Keratinocyte (primary cell): ENCODE measurements around the gene SMIM22. TPM values are rescaled to one million over a fixed set of nuclear protein-coding genes. Genes with fewer than 3 reads are reported as not detected.

Source experiments
- DNase-seq: peaks from one replicate; pipeline ENCODE4 v3.0.0-alpha.2; 2011; ENCODE audit warnings: low read depth, missing footprints, low spot score
- FAIRE-seq: peaks from 2 replicates; lab custom pipeline; 2011; peaks lifted over from hg19 to GRCh38; lab: Jason Lieb, UNC
- H2AFZ ChIP-seq: 2 replicates; pipeline ENCODE4 v1.6.0; 2012; ENCODE audit warnings: low read length, control low read depth, inconsistent platforms; ENCODE audit not compliant: control insufficient read depth
- H3K27ac ChIP-seq: 2 replicates; pipeline ENCODE4 v1.5.1; 2011; ENCODE audit warnings: low read length; ENCODE audit not compliant: control insufficient read depth, insufficient read depth
- H3K27me3 ChIP-seq: 3 replicates; pipeline ENCODE4 v1.6.0; 2011; ENCODE audit warnings: low read length; ENCODE audit not compliant: control insufficient read depth, insufficient read depth; ENCODE audit errors: extremely low read depth
- H3K36me3 ChIP-seq, 2 experiments: 2 replicates in 1 of 2; 3 replicates in 1 of 2; pipeline ENCODE4 v1.5.1; 2011; ENCODE audit warnings: low read length in 2 of 2, mild to moderate bottlenecking in 1 of 2; ENCODE audit not compliant: control insufficient read depth in 2 of 2, insufficient read depth in 2 of 2; ENCODE audit errors: extremely low read depth in 1 of 2
- H3K4me1 ChIP-seq: 3 replicates; pipeline ENCODE4 v1.5.1; 2011; ENCODE audit warnings: low read length; ENCODE audit not compliant: control insufficient read depth, insufficient read depth; ENCODE audit errors: extremely low read depth
- H3K4me2 ChIP-seq: 3 replicates; pipeline ENCODE4 v1.6.0; 2011; ENCODE audit warnings: low read depth, low read length; ENCODE audit not compliant: control insufficient read depth, insufficient read depth; ENCODE audit errors: extremely low read depth
- H3K4me3 ChIP-seq, 3 experiments: fragments of 200-600 bp in 1 of 3; sonication (generic) in 1 of 3; 2 replicates in 2 of 3; 3 replicates in 1 of 3; pipeline ENCODE4 v1.5.1; 2011 to 2016; ENCODE audit warnings: low read length in 3 of 3, mild to moderate bottlenecking in 3 of 3, control low read depth in 2 of 3, inconsistent platforms in 1 of 3, low read depth in 1 of 3, mixed read lengths in 1 of 3, mixed run types in 1 of 3, moderate library complexity in 1 of 3; ENCODE audit not compliant: control insufficient read depth in 2 of 3, insufficient read depth in 2 of 3; ENCODE audit errors: extremely low read depth in 1 of 3
- H3K79me2 ChIP-seq: 2 replicates; pipeline ENCODE4 v1.6.0; 2012; ENCODE audit warnings: low read length; ENCODE audit not compliant: control insufficient read depth, insufficient read depth
- H3K9ac ChIP-seq: 3 replicates; pipeline ENCODE4 v1.6.0; 2011; ENCODE audit warnings: low read length; ENCODE audit not compliant: control insufficient read depth, insufficient read depth; ENCODE audit errors: extremely low read depth
- H3K9me1 ChIP-seq: 3 replicates; pipeline ENCODE4 v1.6.0; 2011; ENCODE audit warnings: low read length; ENCODE audit not compliant: control insufficient read depth, insufficient read depth; ENCODE audit errors: extremely low read depth
- H3K9me3 ChIP-seq: 2 replicates; pipeline ENCODE4 v1.5.1; 2012; ENCODE audit warnings: low read depth, low read length; ENCODE audit not compliant: control insufficient read depth
- H4K20me1 ChIP-seq: 3 replicates; pipeline ENCODE4 v1.6.0; 2011; ENCODE audit warnings: low read length; ENCODE audit not compliant: control insufficient read depth, insufficient read depth; ENCODE audit errors: extremely low read depth
- CTCF ChIP-seq, 3 experiments: IDR thresholded peaks in 1 of 3; conservative IDR thresholded peaks in 1 of 3; optimal IDR thresholded peaks in 1 of 3; 2 replicates in 2 of 3; 3 replicates in 1 of 3; pipeline versions ENCODE3 to v1.5.1; 2011; ENCODE audit warnings: low read length in 3 of 3, mild to moderate bottlenecking in 3 of 3, moderate library complexity in 2 of 3, control low read depth in 1 of 3, inconsistent platforms in 1 of 3; ENCODE audit not compliant: insufficient read depth in 2 of 3; ENCODE audit errors: extremely low read depth in 1 of 3
- EZH2 ChIP-seq: IDR thresholded peaks from one replicate; pipeline ENCODE4 v1.6.1; 2012; ENCODE audit warnings: inconsistent platforms, mild to moderate bottlenecking, low read length, moderate library complexity
- dilution Hi-C: fragments of 300-500 bp; cut with MboI; formaldehyde crosslinking; loops from one replicate; pipeline ENCODE4 v1.7.0; 2020; ENCODE audit warnings: low sequenced_read_pairs; ENCODE audit not compliant: extremely low pct_ligation_motif_present
- polyA plus RNA-seq, 5 experiments: library from polyadenylated mRNA; depleted of rRNA in 3 of 5; stranded (reverse) in 3 of 5; stranded (forward) in 1 of 5; unstranded in 1 of 5; fragments of >200 nt; gene quantifications; 1 replicate in 1 of 5; 2 replicates in 3 of 5; 3 replicates in 1 of 5; pipeline versions ENCODE4 v1.2.1 to v1.2.3, GENCODE V29; 2011 to 2012; ENCODE audit warnings: missing spikeins in 2 of 5, low read depth in 1 of 5, low replicate concordance in 1 of 5

The SMIM22 gene
- polyA plus RNA-seq, 1 donor (not counting 4 experiments of a cell fraction or from before 2014, with no cell fraction given) = 10.6 TPM

DNA sequence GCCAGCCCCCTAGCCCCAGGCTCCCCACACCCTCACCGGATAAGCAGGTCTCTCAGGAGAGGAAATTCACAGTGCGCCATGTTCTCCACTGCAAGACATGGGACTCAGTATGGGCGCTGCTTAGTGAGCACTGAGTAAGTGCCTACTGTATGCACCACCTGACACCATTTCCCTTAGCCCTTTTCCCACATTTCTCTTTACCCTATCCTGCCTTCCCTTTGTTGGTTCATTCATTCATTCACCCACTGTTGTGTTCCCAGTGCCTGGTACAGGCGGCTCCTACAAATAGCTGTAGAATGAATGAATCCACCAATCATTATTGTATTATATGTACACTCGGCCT lies 17.1 kb upstream of the SMIM22 start:
- no peak for TF ChIP-seq CTCF (optimal IDR thresholded peaks at IDR 0.05 in 1 of 3, IDR thresholded peaks at IDR 0.05 in 1 of 3, conservative IDR thresholded peaks at IDR 0.05 in 1 of 3; ENCODE audit: extremely low read depth in 1 of 3, insufficient read depth in 2 of 3, low read length in 3 of 3)
- TF ChIP-seq EZH2 = no peak
- FAIRE-seq = no peak
- Histone ChIP-seq H2AFZ (no peak overlapping the region), H3K27ac (no peak overlapping the region), H3K79me2 (no peaks in the 10 kb centered on the region), H3K9ac (no peak overlapping the region), H3K9me1 (no peaks in the 10 kb centered on the region), H3K4me3 (no peak overlapping the region), H3K36me3 (no peaks in the 10 kb centered on the region), H3K4me1 (peaks cover 5% of the 10 kb centered on the region), H3K27me3 (no peaks in the 10 kb centered on the region), H4K20me1 (no peaks in the 10 kb centered on the region), H3K9me3 (no peaks in the 10 kb centered on the region), H3K4me2 (no peak overlapping the region)
- dilution Hi-C loops = no loop called here
- DNase-seq = no peak

- no peak overlapping the region for H3K4me3 ChIP-seq
- no peak overlapping the region for H3K9ac ChIP-seq
- H3K27me3 ChIP-seq = no peaks in the 10 kb centered on the region
- H3K4me1 ChIP-seq = peaks cover 5% of the 10 kb centered on the region
- no peak overlapping the region for H2AFZ ChIP-seq
- FAIRE-seq (no peak), DNase-seq (no peak)
- dilution Hi-C loops = no loop called here
- no peak overlapping the region for H3K4me2 ChIP-seq
- no peak for TF ChIP-seq EZH2
- H3K36me3 ChIP-seq = no peaks in the 10 kb centered on the region
- H4K20me1 ChIP-seq = no peaks in the 10 kb centered on the region
- H3K9me1 ChIP-seq = no peaks in the 10 kb centered on the region
- H3K79me2 ChIP-seq = no peaks in the 10 kb centered on the region
- H3K27ac ChIP-seq = no peak overlapping the region
- no peaks in the 10 kb centered on the region for H3K9me3 ChIP-seq
These were observed 14.9 kb upstream of the SMIM22 start for GRCh38 chr16:4780235-4780634.

GRCh38 chr16:4783251-4783950 lies 11.8 kb upstream of the SMIM22 start:
- dilution Hi-C loops = no loop called here
- no peak for FAIRE-seq
- Histone ChIP-seq H3K9me1 (no peaks in the 10 kb centered on the region), H3K4me1 (peaks cover 7% of the 10 kb centered on the region), H3K9me3 (no peaks in the 10 kb centered on the region), H2AFZ (no peak overlapping the region), H3K27me3 (no peaks in the 10 kb centered on the region), H3K4me3 (no peak overlapping the region), H4K20me1 (no peaks in the 10 kb centered on the region), H3K27ac (no peak overlapping the region), H3K79me2 (no peaks in the 10 kb centered on the region), H3K36me3 (no peaks in the 10 kb centered on the region), H3K9ac (no peak overlapping the region), H3K4me2 (no peak overlapping the region)
- DNase-seq = no peak
- TF ChIP-seq EZH2 (no peak), CTCF (optimal IDR thresholded peaks at IDR 0.05 in 1 of 3, IDR thresholded peaks at IDR 0.05 in 1 of 3, conservative IDR thresholded peaks at IDR 0.05 in 1 of 3; ENCODE audit: extremely low read depth in 1 of 3, insufficient read depth in 2 of 3, low read length in 3 of 3) (no peak)
